Adrenal gland (tissue), 5 donors: ENCODE measurements around the gene MTOR.

ENCODE experiments used
- POLR2A ChIP-seq, 2 donors: fragments of 450-650 bp; IDR thresholded peaks; one replicate each; pipeline ENCODE4 v1.6.1; 2017; ENCODE audit warnings: antibody characterized with exemption in 2 of 2, mild to moderate bottlenecking in 2 of 2, moderate library complexity in 1 of 2
- TF ChIP-seq, protein P1 (sequence below), 6 experiments: fragments of 450-650 bp in 4 of 6; fragments of 200-600 bp in 2 of 6; sonication (generic) in 1 of 6; IDR thresholded peaks; 1 replicate in 5 of 6; 2 replicates in 1 of 6; pipeline versions ENCODE4 v1.5.1 to v1.8.0; 2016 to 2021; ENCODE audit warnings: antibody characterized with exemption in 6 of 6, mild to moderate bottlenecking in 2 of 6, moderate library complexity in 1 of 6
- donor health status: DM: no; HTN: no; CAD: no.

GRCh38 chr1:11098931-11099309 lies 163.4 kb downstream of the MTOR start:
- TF ChIP-seq, protein P1, sequence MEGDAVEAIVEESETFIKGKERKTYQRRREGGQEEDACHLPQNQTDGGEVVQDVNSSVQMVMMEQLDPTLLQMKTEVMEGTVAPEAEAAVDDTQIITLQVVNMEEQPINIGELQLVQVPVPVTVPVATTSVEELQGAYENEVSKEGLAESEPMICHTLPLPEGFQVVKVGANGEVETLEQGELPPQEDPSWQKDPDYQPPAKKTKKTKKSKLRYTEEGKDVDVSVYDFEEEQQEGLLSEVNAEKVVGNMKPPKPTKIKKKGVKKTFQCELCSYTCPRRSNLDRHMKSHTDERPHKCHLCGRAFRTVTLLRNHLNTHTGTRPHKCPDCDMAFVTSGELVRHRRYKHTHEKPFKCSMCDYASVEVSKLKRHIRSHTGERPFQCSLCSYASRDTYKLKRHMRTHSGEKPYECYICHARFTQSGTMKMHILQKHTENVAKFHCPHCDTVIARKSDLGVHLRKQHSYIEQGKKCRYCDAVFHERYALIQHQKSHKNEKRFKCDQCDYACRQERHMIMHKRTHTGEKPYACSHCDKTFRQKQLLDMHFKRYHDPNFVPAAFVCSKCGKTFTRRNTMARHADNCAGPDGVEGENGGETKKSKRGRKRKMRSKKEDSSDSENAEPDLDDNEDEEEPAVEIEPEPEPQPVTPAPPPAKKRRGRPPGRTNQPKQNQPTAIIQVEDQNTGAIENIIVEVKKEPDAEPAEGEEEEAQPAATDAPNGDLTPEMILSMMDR (IDR thresholded peaks at IDR 0.05) = no peak
- TF ChIP-seq POLR2A (IDR thresholded peaks at IDR 0.05) = no peak
